Measurements from ENCODE around the gene OTOA. TPM values are rescaled to one million over a fixed set of nuclear protein-coding genes. Genes with fewer than 3 reads are reported as not detected.
A peak's percentile ranks its signal among the peaks of the same experiment; 100 is the strongest.
"Not testable (repeated sequence)": the region's sequence is repeated elsewhere in the genome, so short reads cannot be mapped to it uniquely, and the experiment has no call there.

Gene OTOA
- total RNA-seq, 2 donors from 2014 or later, result not detected

GRCh38 chr16:21666772-21667171, 3.0 kb downstream of the OTOA start:
- no peaks in the 10 kb centered on the region for H3K36me3 ChIP-seq
- H3K4me3 ChIP-seq, result no peak overlapping the region
- H3K27ac ChIP-seq, result no peak overlapping the region
- DNase-seq, result no peak
- no peak overlapping the region for H3K9ac ChIP-seq (ENCODE audit: low read depth in 2 of 2, low read length in 2 of 2)
- TF ChIP-seq, protein P1, sequence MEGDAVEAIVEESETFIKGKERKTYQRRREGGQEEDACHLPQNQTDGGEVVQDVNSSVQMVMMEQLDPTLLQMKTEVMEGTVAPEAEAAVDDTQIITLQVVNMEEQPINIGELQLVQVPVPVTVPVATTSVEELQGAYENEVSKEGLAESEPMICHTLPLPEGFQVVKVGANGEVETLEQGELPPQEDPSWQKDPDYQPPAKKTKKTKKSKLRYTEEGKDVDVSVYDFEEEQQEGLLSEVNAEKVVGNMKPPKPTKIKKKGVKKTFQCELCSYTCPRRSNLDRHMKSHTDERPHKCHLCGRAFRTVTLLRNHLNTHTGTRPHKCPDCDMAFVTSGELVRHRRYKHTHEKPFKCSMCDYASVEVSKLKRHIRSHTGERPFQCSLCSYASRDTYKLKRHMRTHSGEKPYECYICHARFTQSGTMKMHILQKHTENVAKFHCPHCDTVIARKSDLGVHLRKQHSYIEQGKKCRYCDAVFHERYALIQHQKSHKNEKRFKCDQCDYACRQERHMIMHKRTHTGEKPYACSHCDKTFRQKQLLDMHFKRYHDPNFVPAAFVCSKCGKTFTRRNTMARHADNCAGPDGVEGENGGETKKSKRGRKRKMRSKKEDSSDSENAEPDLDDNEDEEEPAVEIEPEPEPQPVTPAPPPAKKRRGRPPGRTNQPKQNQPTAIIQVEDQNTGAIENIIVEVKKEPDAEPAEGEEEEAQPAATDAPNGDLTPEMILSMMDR (IDR thresholded peaks at IDR 0.05), result no peak
- no peaks in the 10 kb centered on the region for H3K4me1 ChIP-seq
- intact Hi-C loops (cut with DNase I), result no loop called here
- peaks cover 13% of the 10 kb centered on the region for H3K27me3 ChIP-seq
- no peaks in the 10 kb centered on the region for H3K9me3 ChIP-seq

GRCh38 chr16:21667575-21667974, 3.8 kb downstream of the OTOA start:
- H3K9ac ChIP-seq (ENCODE audit: low read depth in 2 of 2, low read length in 2 of 2), result no peak overlapping the region
- no peak for DNase-seq
- intact Hi-C loops (cut with DNase I), result no loop called here

DNA sequence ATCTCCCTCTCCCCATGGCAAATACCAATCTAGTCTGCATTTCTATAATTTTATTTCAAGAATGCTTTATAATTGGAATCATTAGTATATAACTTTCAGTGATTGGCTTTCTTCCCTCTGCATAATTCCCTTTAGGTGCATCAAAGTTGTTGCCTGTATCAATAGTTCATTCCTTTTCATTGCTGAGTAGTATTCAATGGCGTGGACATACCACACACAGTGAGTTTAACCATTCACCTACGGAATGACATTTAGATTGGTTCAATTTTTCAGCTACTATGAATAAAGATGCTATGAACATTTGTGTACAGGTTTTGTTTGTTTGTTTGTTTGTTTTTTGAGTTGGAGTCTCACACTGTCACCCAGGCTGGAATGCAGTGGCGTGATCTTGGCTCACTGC, 9.7 kb downstream of the OTOA start:
- TF ChIP-seq, protein P1 (IDR thresholded peaks at IDR 0.05), result no peak
- Histone ChIP-seq H3K36me3 (no peaks in the 10 kb centered on the region), H3K9ac (ENCODE audit: low read depth in 2 of 2, low read length in 2 of 2) (no peak overlapping the region), H3K9me3 (no peaks in the 10 kb centered on the region), H3K4me3 (no peak overlapping the region), H3K27ac (no peak overlapping the region), H3K4me1 (no peaks in the 10 kb centered on the region), H3K27me3 (no peaks in the 10 kb centered on the region)
- intact Hi-C loops (cut with DNase I), result no loop called here
- no peak for DNase-seq

More at GRCh38 chr16:21667575-21667974, 3.8 kb downstream of the OTOA start:
- Histone ChIP-seq H3K27ac (no peak overlapping the region), H3K4me1 (no peaks in the 10 kb centered on the region), H3K4me3 (no peak overlapping the region), H3K27me3 (peaks cover 13% of the 10 kb centered on the region), H3K9me3 (no peaks in the 10 kb centered on the region), H3K36me3 (no peaks in the 10 kb centered on the region)
- TF ChIP-seq, protein P1 (IDR thresholded peaks at IDR 0.05), result no peak

- H3K9me3 ChIP-seq; intact Hi-C loops (cut with DNase I); DNase-seq; H3K4me3 ChIP-seq; H3K4me1 ChIP-seq; H3K9ac ChIP-seq (ENCODE audit: low read depth in 2 of 2, low read length in 2 of 2); H3K27ac ChIP-seq; H3K36me3 ChIP-seq; H3K27me3 ChIP-seq: not testable (repeated sequence)
Observed at GRCh38 chr16:21674456-21674855, 10.7 kb downstream of the OTOA start.

- H3K4me3 ChIP-seq; H3K27me3 ChIP-seq; intact Hi-C loops (cut with DNase I); H3K4me1 ChIP-seq; H3K9me3 ChIP-seq; H3K36me3 ChIP-seq; H3K27ac ChIP-seq; H3K9ac ChIP-seq (ENCODE audit: low read depth in 2 of 2, low read length in 2 of 2); DNase-seq: not testable (repeated sequence)
Observed at GRCh38 chr16:21680714-21681113, 16.9 kb downstream of the OTOA start.

- TF ChIP-seq, protein P1 (IDR thresholded peaks at IDR 0.05), result no peak
Observed at GRCh38 chr16:21683184-21683583, 19.4 kb downstream of the OTOA start.

DNA sequence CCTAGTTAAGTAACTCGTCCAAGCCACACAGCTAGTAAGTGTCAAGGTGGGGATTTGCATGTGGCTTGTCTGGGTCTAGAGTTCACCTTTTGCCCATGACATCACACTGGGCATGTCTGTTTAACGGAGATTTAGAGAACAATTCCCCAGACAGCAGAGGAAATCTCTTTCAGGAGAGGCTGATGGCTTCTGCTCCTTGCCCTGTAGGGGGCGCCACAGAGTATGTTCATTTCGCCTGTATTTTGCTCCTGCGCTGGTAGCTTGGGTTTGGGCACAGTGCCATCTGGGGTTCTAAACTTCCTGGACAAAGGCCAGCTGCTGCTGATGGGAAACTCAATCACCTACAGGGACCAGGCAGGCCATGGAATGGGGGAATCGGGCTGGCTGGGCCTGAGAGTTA, 20.4 kb downstream of the OTOA start:
- TF ChIP-seq, protein P1 (IDR thresholded peaks at IDR 0.05), result peak; percentile 38
- Histone ChIP-seq H3K9me3 (no peaks in the 10 kb centered on the region), H3K4me3 (no peak overlapping the region), H3K9ac (ENCODE audit: low read depth in 2 of 2, low read length in 2 of 2) (no peak overlapping the region), H3K27me3 (no peaks in the 10 kb centered on the region), H3K27ac (no peak overlapping the region), H3K4me1 (no peaks in the 10 kb centered on the region), H3K36me3 (no peaks in the 10 kb centered on the region)
- peak; percentile 32 for DNase-seq
- intact Hi-C loops (cut with DNase I), result no loop called here

More at GRCh38 chr16:21683184-21683583, 19.4 kb downstream of the OTOA start:
- Histone ChIP-seq H3K27me3 (no peaks in the 10 kb centered on the region), H3K9ac (ENCODE audit: low read depth in 2 of 2, low read length in 2 of 2) (no peak overlapping the region), H3K4me3 (no peak overlapping the region), H3K4me1 (no peaks in the 10 kb centered on the region), H3K9me3 (no peaks in the 10 kb centered on the region), H3K27ac (no peak overlapping the region), H3K36me3 (no peaks in the 10 kb centered on the region)
- no peak for DNase-seq
- intact Hi-C loops (cut with DNase I), result no loop called here
